ENCODE measurements around the gene SYNJ2. TPM values are rescaled to one million over a fixed set of nuclear protein-coding genes. Genes with fewer than 3 reads are reported as not detected.

SYNJ2 gene
- total and polyA plus RNA-seq, 9 donors: 3.6 to 18.7 (median 9.8) TPM

DNA sequence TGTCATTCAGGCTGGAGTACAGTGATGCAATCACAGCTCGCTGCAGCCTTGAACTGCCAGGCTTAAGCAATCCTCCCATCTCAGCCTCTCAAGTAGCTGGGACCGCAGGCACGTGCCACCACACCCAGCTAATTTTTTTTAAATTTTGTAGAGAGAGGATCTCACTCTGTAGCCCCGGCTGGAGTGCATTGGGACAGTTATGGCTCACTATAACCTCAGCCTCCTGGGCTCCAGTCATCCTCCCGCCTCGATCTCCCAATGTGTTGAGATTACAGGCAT, 99.9 kb downstream of the SYNJ2 start:
- H3K4me3 ChIP-seq: no peak overlapping the region
- H3K27me3 ChIP-seq: no peaks in the 10 kb centered on the region
- H3K36me3 ChIP-seq: no peaks in the 10 kb centered on the region
- peaks cover 5% of the 10 kb centered on the region for H3K4me1 ChIP-seq (ENCODE audit: insufficient read depth)
- intact Hi-C loops (cut with DNase I): loop anchor here in 1 of 4 donors (1.0 kb wide), 1 partner anchor 59 kb away; no protein-coding TSS in a partner anchor
- no peak for TF ChIP-seq EP300 (IDR thresholded peaks at IDR 0.05)
- TF ChIP-seq, protein P1, sequence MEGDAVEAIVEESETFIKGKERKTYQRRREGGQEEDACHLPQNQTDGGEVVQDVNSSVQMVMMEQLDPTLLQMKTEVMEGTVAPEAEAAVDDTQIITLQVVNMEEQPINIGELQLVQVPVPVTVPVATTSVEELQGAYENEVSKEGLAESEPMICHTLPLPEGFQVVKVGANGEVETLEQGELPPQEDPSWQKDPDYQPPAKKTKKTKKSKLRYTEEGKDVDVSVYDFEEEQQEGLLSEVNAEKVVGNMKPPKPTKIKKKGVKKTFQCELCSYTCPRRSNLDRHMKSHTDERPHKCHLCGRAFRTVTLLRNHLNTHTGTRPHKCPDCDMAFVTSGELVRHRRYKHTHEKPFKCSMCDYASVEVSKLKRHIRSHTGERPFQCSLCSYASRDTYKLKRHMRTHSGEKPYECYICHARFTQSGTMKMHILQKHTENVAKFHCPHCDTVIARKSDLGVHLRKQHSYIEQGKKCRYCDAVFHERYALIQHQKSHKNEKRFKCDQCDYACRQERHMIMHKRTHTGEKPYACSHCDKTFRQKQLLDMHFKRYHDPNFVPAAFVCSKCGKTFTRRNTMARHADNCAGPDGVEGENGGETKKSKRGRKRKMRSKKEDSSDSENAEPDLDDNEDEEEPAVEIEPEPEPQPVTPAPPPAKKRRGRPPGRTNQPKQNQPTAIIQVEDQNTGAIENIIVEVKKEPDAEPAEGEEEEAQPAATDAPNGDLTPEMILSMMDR (IDR thresholded peaks at IDR 0.05): no peak
- TF ChIP-seq POLR2A (IDR thresholded peaks at IDR 0.05): no peak
- WGBS, 3 donors: 89 to 98% (median 94%) methylated on average over 6 of the region's 6 CpGs
- DNase-seq: no peak
- no peak overlapping the region for H3K27ac ChIP-seq
- no peaks in the 10 kb centered on the region for H3K9me3 ChIP-seq

DNA sequence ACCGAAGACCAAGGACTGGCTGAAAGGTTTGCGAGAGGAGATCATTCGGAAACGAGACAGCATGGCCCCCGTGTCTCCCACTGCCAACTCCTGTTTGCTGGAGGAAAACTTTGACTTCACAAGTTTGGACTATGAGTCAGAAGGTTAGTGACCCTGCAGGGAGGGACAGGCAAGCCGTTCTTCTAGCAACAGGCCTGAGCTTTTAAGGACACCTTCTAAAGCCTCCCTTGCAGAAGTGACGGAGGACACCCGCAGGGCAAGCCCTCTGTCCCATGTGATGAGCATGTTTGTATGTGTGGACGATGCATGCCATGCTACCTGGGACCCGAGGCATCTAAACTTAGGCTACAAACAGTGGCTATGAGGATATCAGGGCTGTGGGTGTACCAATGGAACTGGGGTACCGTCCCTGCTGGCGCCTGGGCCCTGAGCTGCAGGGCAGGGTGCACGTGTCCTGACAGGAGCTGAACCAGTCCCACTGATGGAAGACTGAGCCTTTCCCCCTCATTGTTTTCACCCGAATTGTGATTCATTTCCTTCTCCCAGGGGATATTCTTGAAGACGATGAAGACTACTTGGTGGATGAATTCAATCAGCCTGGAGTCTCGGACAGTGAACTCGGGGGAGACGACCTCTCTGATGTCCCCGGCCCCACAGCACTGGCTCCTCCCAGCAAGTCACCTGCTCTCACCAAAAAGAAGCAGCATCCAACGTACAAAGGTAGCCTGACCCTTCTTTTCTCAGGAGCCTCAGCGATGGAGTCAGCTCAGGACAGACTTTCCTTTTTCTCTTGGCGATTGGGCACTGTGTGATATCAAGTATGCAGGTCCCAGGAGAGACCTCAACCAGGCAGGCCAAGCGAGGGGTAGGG, 102.0 kb downstream of the SYNJ2 start:
- H3K27me3 ChIP-seq: no peaks in the 10 kb centered on the region
- H3K27ac ChIP-seq: no peak overlapping the region
- intact Hi-C loops (cut with DNase I): no loop called here
- WGBS, 3 donors: 86 to 90% (median 86%) methylated on average over 22 to 23 of the region's 23 CpGs
- peaks cover 8% of the 10 kb centered on the region for H3K4me1 ChIP-seq (ENCODE audit: insufficient read depth)
- DNase-seq: no peak
- H3K9me3 ChIP-seq: no peaks in the 10 kb centered on the region
- H3K36me3 ChIP-seq: no peaks in the 10 kb centered on the region
- TF ChIP-seq EP300 (IDR thresholded peaks at IDR 0.05) (no peak), POLR2A (IDR thresholded peaks at IDR 0.05) (no peak)
- TF ChIP-seq, protein P1 (IDR thresholded peaks at IDR 0.05): no peak
- no peak overlapping the region for H3K4me3 ChIP-seq

DNA sequence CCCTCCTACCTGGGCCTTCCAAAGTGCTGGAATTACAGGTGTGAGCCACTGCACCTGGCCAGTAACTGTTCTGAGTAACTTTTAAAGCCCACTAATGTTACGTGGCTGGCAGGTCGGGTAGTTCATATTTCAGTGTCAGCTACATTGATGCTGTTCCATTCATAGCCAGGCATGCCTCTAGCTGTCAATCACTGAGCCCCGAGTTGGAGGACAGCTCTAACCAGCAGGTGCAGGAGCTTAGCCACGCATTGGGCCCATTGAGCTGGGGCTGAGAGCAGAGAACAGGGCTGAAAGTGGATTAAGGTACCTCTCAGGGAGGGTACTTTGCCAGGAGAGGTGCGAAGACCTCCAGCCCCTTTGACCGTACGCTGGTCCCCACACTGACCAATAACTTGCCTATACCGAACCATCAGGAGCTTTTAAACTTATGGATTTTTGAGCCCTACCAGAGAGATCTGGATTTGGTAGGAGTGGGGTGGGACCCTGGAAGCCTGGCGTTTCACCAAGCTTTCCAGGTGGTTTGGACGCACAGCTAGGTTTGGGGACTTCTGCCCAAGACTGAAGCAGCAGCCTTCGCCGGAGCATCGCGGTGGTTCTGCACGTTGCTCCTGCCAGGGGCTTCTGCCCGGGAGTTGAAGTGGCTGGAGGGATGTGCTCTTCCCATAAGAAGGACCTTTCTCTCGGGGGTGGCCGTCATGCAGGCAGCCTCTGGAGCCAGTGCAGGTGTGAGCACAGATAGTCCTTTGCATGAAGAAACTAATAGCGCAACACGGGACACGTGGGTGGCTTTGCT, 103.8 kb downstream of the SYNJ2 start:
- Histone ChIP-seq H3K9me3 (no peaks in the 10 kb centered on the region), H3K27ac (peak overlapping the region in 1 of 2 donors; percentile 98), H3K36me3 (no peaks in the 10 kb centered on the region), H3K27me3 (no peaks in the 10 kb centered on the region), H3K4me1 (ENCODE audit: insufficient read depth) (peaks cover 8% of the 10 kb centered on the region), H3K4me3 (no peak overlapping the region)
- 85 to 95% (median 92%) methylated on average over 21 of the region's 21 CpGs for WGBS, 3 donors
- DNase-seq: no peak
- TF ChIP-seq POLR2A (IDR thresholded peaks at IDR 0.05) (no peak), EP300 (IDR thresholded peaks at IDR 0.05) (no peak)
- TF ChIP-seq, protein P1 (IDR thresholded peaks at IDR 0.05): no peak
- intact Hi-C loops (cut with DNase I): no loop called here

DNA sequence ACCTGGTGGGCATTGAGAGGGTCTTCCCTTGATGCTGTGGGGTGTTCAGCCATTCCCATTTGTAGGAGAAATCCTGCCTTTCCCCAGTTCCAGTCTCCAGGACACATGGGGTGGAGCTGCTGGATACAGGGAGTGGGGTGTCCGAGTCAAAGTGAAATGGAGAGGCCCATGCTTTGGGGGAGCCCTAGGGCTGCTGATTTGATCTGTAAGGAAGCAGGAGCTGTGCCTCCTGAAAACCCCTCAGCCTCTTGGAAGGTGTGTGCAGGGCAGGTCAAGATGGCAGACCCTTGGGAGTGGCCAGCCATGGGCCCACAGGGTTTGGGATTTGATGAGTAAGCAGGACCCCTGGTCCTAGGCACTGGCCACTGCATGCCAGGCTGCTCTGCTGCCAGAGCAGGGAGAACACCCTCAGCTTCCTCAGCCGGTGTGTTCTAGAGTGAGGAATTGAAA, 104.4 kb downstream of the SYNJ2 start:
- H3K27ac ChIP-seq: peak overlapping the region; percentile 11 to 98
- intact Hi-C loops (cut with DNase I): no loop called here
- no peaks in the 10 kb centered on the region for H3K36me3 ChIP-seq
- no peak for TF ChIP-seq POLR2A (IDR thresholded peaks at IDR 0.05)
- TF ChIP-seq, protein P1 (IDR thresholded peaks at IDR 0.05): no peak
- no peak for TF ChIP-seq EP300 (IDR thresholded peaks at IDR 0.05)
- peaks cover 8% of the 10 kb centered on the region for H3K4me1 ChIP-seq (ENCODE audit: insufficient read depth)
- H3K27me3 ChIP-seq: no peaks in the 10 kb centered on the region
- 50 to 68% (median 55%) methylated on average over 2 of the region's 2 CpGs for WGBS, 3 donors
- no peak overlapping the region for H3K4me3 ChIP-seq
- no peaks in the 10 kb centered on the region for H3K9me3 ChIP-seq
- no peak for DNase-seq
